WTC11 (cell line): ENCODE data around the gene CXCR3.
"Not testable (repeated sequence)": the region's sequence is repeated elsewhere in the genome, so short reads cannot be mapped to it uniquely, and the experiment has no call there.

Source experiments
- CDX4 ChIP-seq: fragments of 250-450 bp; sonication (Bioruptor Pico); IDR thresholded peaks from 2 replicates; pipeline ENCODE4 v1.9.0; 2021; ENCODE audit warnings: moderate library complexity, mild to moderate bottlenecking, inconsistent platforms, borderline replicate concordance
- NR2C2 ChIP-seq: sonication (generic); formaldehyde crosslinking; IDR thresholded peaks from 2 replicates; pipeline ENCODE4 v1.8.0; 2022; ENCODE audit warnings: mild to moderate bottlenecking, missing genetic modification reagents
- TF ChIP-seq, protein P1 (sequence below): sonication (generic); formaldehyde crosslinking; IDR thresholded peaks from 2 replicates; pipeline ENCODE4 v1.8.0; 2023; ENCODE audit warnings: mild to moderate bottlenecking, missing genetic modification reagents
- TF ChIP-seq, protein P2 (sequence below): sonication (generic); formaldehyde crosslinking; IDR thresholded peaks from 2 replicates; pipeline ENCODE4 v1.8.1; 2022; ENCODE audit warnings: low read depth, mild to moderate bottlenecking, moderate library complexity, missing genetic modification reagents, borderline replicate concordance
- TF ChIP-seq, protein P3 (sequence below): fragments of 200-600 bp; IDR thresholded peaks from 2 replicates; pipeline ENCODE4 v1.8.0; 2022; ENCODE audit warnings: antibody characterized with exemption

- TF ChIP-seq NR2C2, CDX4 (CRISPR knock-in tag): not testable (repeated sequence)
- TF ChIP-seq, protein P1, sequence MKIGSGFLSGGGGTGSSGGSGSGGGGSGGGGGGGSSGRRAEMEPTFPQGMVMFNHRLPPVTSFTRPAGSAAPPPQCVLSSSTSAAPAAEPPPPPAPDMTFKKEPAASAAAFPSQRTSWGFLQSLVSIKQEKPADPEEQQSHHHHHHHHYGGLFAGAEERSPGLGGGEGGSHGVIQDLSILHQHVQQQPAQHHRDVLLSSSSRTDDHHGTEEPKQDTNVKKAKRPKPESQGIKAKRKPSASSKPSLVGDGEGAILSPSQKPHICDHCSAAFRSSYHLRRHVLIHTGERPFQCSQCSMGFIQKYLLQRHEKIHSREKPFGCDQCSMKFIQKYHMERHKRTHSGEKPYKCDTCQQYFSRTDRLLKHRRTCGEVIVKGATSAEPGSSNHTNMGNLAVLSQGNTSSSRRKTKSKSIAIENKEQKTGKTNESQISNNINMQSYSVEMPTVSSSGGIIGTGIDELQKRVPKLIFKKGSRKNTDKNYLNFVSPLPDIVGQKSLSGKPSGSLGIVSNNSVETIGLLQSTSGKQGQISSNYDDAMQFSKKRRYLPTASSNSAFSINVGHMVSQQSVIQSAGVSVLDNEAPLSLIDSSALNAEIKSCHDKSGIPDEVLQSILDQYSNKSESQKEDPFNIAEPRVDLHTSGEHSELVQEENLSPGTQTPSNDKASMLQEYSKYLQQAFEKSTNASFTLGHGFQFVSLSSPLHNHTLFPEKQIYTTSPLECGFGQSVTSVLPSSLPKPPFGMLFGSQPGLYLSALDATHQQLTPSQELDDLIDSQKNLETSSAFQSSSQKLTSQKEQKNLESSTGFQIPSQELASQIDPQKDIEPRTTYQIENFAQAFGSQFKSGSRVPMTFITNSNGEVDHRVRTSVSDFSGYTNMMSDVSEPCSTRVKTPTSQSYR (CRISPR knock-in tag): not testable (repeated sequence)
- TF ChIP-seq, protein P2, sequence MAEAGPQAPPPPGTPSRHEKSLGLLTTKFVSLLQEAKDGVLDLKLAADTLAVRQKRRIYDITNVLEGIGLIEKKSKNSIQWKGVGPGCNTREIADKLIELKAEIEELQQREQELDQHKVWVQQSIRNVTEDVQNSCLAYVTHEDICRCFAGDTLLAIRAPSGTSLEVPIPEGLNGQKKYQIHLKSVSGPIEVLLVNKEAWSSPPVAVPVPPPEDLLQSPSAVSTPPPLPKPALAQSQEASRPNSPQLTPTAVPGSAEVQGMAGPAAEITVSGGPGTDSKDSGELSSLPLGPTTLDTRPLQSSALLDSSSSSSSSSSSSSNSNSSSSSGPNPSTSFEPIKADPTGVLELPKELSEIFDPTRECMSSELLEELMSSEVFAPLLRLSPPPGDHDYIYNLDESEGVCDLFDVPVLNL (CRISPR knock-in tag): not testable (repeated sequence)
- TF ChIP-seq, protein P3, sequence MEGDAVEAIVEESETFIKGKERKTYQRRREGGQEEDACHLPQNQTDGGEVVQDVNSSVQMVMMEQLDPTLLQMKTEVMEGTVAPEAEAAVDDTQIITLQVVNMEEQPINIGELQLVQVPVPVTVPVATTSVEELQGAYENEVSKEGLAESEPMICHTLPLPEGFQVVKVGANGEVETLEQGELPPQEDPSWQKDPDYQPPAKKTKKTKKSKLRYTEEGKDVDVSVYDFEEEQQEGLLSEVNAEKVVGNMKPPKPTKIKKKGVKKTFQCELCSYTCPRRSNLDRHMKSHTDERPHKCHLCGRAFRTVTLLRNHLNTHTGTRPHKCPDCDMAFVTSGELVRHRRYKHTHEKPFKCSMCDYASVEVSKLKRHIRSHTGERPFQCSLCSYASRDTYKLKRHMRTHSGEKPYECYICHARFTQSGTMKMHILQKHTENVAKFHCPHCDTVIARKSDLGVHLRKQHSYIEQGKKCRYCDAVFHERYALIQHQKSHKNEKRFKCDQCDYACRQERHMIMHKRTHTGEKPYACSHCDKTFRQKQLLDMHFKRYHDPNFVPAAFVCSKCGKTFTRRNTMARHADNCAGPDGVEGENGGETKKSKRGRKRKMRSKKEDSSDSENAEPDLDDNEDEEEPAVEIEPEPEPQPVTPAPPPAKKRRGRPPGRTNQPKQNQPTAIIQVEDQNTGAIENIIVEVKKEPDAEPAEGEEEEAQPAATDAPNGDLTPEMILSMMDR: not testable (repeated sequence)
Measured at GRCh38 chrX:71611736-71612135, 6.6 kb downstream of the CXCR3 start.
